PC-3 (cell line): ENCODE data around the gene AGAP1. TPM values are rescaled to one million over a fixed set of nuclear protein-coding genes. Genes with fewer than 3 reads are reported as not detected.

Source experiments
- ATAC-seq: fragments of 200-7000 bp; cut with Tn5 transposase; 2 replicates; pipeline ENCODE4 v1.9.1; 2020; ENCODE audit warnings: mild to moderate bottlenecking, moderate library complexity
- BruUV-seq: library from RNA; stranded (reverse); fragments of 400-500 nt; replicated peaks from 2 replicates; lab custom pipeline; 2021; lab: Mats Ljungman, UMichigan
- CTCF ChIA-PET: fragments of 300-600 bp; sonication (Branson Sonifier 250); formaldehyde crosslinking; loops from one replicate; lab custom pipeline; 2022; ENCODE audit warnings: antibody characterized with exemption; lab: Charles Lee
- POLR2A ChIA-PET: fragments of 300-600 bp; sonication (Branson Sonifier 250); formaldehyde crosslinking; loops from one replicate; lab custom pipeline; 2022; ENCODE audit warnings: antibody characterized with exemption; ENCODE audit not compliant: unreplicated experiment; lab: Charles Lee
- DNase-seq: peaks from one replicate; pipeline ENCODE4 v3.0.0-alpha.2; 2015
- H2AFZ ChIP-seq: fragments of 300-600 bp; sonication (generic); 2 replicates; pipeline ENCODE4 v1.6.0; 2016; ENCODE audit warnings: antibody characterized with exemption, low read length
- H3F3A ChIP-seq: fragments of 300-600 bp; sonication (generic); one replicate; pipeline ENCODE4 v1.6.0; 2017; ENCODE audit warnings: antibody characterized with exemption, low read length, control low read depth, mild to moderate bottlenecking; ENCODE audit not compliant: unreplicated experiment
- H3K27ac ChIP-seq: fragments of 300-600 bp; sonication (generic); 2 replicates; pipeline ENCODE4 v1.5.1; 2016; ENCODE audit warnings: mild to moderate bottlenecking, low read length
- H3K27me3 ChIP-seq: fragments of 300-600 bp; sonication (generic); 2 replicates; pipeline ENCODE4 v1.6.1; 2016; ENCODE audit warnings: low read length, mixed read lengths
- H3K36me3 ChIP-seq: fragments of 300-600 bp; sonication (generic); 2 replicates; pipeline ENCODE4 v1.6.1; 2016; ENCODE audit warnings: low read depth, mixed run types, low read length, mixed read lengths
- H3K4me1 ChIP-seq: fragments of 300-600 bp; sonication (generic); 2 replicates; pipeline ENCODE4 v1.5.1; 2016; ENCODE audit warnings: low read length; ENCODE audit not compliant: insufficient read depth
- H3K4me2 ChIP-seq: fragments of 300-600 bp; sonication (generic); 2 replicates; pipeline ENCODE4 v1.6.0; 2016; ENCODE audit warnings: low read length
- H3K4me3 ChIP-seq: fragments of 300-600 bp; sonication (generic); 2 replicates; pipeline ENCODE4 v1.5.1; 2016; ENCODE audit warnings: mild to moderate bottlenecking, low read length, mixed read lengths
- H3K79me2 ChIP-seq: fragments of 300-600 bp; sonication (generic); 2 replicates; pipeline ENCODE4 v1.6.1; 2017; ENCODE audit warnings: low read length, mixed read lengths
- H3K9ac ChIP-seq: fragments of 300-600 bp; sonication (generic); 2 replicates; pipeline ENCODE4 v1.6.0; 2016; ENCODE audit warnings: mild to moderate bottlenecking, low read length
- H3K9me2 ChIP-seq: fragments of 300-600 bp; sonication (generic); replicated peaks from 2 replicates; pipeline ENCODE4 v1.6.1; 2016; ENCODE audit warnings: mixed run types, low read length, mixed read lengths
- H3K9me3 ChIP-seq: fragments of 300-600 bp; sonication (generic); 2 replicates; pipeline ENCODE4 v1.6.1; 2016; ENCODE audit warnings: low read length, mixed read lengths
- H4K20me1 ChIP-seq: fragments of 300-600 bp; sonication (generic); 2 replicates; pipeline ENCODE4 v1.6.1; 2016; ENCODE audit warnings: low read length, mixed read lengths
- EZH2 ChIP-seq: fragments of 300-600 bp; sonication (generic); IDR thresholded peaks from one replicate; pipeline ENCODE4 v1.6.1; 2017; ENCODE audit warnings: antibody characterized with exemption, mild to moderate bottlenecking, low read length; ENCODE audit not compliant: unreplicated experiment
- EZH2phosphoT487 ChIP-seq: fragments of 300-600 bp; sonication (generic); IDR thresholded peaks from 2 replicates; pipeline ENCODE4 v1.6.1; 2018; ENCODE audit warnings: mild to moderate bottlenecking, antibody characterized with exemption, low read length, borderline replicate concordance
- intact Hi-C: fragments of 100-400 bp; cut with micrococcal nuclease; formaldehyde crosslinking; loops from 2 replicates; pipeline ENCODE4 v1.9.0; 2023
- total RNA-seq: library from RNA; depleted of rRNA; stranded (reverse); fragments of >200 nt; gene quantifications from 2 replicates; pipeline ENCODE4 v1.2.3, GENCODE V29; 2014
- TF ChIP-seq, protein P1 (sequence below): fragments of 300-600 bp; sonication (generic); conservative IDR thresholded peaks from 2 replicates; pipeline ENCODE4 v1.5.1; 2017; ENCODE audit warnings: antibody characterized with exemption, low read depth, mild to moderate bottlenecking, low read length

The AGAP1 gene
- total RNA-seq, 1 experiment from 2014 or later, result 31.0 TPM

- Histone ChIP-seq H3K27ac (no peak overlapping the region), H3F3A (no peaks in the 10 kb centered on the region), H3K9me2 (no peaks in the 10 kb centered on the region), H3K4me1 (no peaks in the 10 kb centered on the region), H3K9ac (no peak overlapping the region), H3K79me2 (no peaks in the 10 kb centered on the region), H3K9me3 (no peaks in the 10 kb centered on the region), H2AFZ (no peak overlapping the region), H3K27me3 (no peaks in the 10 kb centered on the region), H3K4me3 (no peak overlapping the region), H3K4me2 (no peak overlapping the region), H3K36me3 (no peaks in the 10 kb centered on the region), H4K20me1 (no peaks in the 10 kb centered on the region)
- CTCF ChIA-PET, result no interaction called here
- BruUV-seq, result no TSS peak
- POLR2A ChIA-PET, result no interaction called here
- DNase-seq (no peak), ATAC-seq (no peak)
- intact Hi-C loops, result no loop called here
- TF ChIP-seq EZH2phosphoT487, result no peak
- no peak for TF ChIP-seq EZH2
- TF ChIP-seq, protein P1, sequence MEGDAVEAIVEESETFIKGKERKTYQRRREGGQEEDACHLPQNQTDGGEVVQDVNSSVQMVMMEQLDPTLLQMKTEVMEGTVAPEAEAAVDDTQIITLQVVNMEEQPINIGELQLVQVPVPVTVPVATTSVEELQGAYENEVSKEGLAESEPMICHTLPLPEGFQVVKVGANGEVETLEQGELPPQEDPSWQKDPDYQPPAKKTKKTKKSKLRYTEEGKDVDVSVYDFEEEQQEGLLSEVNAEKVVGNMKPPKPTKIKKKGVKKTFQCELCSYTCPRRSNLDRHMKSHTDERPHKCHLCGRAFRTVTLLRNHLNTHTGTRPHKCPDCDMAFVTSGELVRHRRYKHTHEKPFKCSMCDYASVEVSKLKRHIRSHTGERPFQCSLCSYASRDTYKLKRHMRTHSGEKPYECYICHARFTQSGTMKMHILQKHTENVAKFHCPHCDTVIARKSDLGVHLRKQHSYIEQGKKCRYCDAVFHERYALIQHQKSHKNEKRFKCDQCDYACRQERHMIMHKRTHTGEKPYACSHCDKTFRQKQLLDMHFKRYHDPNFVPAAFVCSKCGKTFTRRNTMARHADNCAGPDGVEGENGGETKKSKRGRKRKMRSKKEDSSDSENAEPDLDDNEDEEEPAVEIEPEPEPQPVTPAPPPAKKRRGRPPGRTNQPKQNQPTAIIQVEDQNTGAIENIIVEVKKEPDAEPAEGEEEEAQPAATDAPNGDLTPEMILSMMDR, result no peak
These were observed 532.0 kb downstream of the AGAP1 start for GRCh38 chr2:236025892-236026291.

- no peak overlapping the region for H3K9ac ChIP-seq
- ATAC-seq (no peak), DNase-seq (no peak)
- H3K9me2 ChIP-seq, result no peaks in the 10 kb centered on the region
- no peak overlapping the region for H3K4me3 ChIP-seq
- no peaks in the 10 kb centered on the region for H3K79me2 ChIP-seq
- no peaks in the 10 kb centered on the region for H3F3A ChIP-seq
- H3K4me1 ChIP-seq, result no peaks in the 10 kb centered on the region
- no peak overlapping the region for H3K4me2 ChIP-seq
- intact Hi-C loops, result no loop called here
- H3K27me3 ChIP-seq, result no peaks in the 10 kb centered on the region
- no peak overlapping the region for H3K27ac ChIP-seq
- H3K9me3 ChIP-seq, result no peaks in the 10 kb centered on the region
- TF ChIP-seq EZH2phosphoT487, result no peak
- TF ChIP-seq EZH2, result no peak
- TF ChIP-seq, protein P1, result no peak
- H2AFZ ChIP-seq, result no peak overlapping the region
- ChIA-PET POLR2A (no interaction called here), CTCF (no interaction called here)
- no TSS peak for BruUV-seq
- H4K20me1 ChIP-seq, result no peaks in the 10 kb centered on the region
- H3K36me3 ChIP-seq, result no peaks in the 10 kb centered on the region
These were observed 533.0 kb downstream of the AGAP1 start for GRCh38 chr2:236026841-236027240.

DNA sequence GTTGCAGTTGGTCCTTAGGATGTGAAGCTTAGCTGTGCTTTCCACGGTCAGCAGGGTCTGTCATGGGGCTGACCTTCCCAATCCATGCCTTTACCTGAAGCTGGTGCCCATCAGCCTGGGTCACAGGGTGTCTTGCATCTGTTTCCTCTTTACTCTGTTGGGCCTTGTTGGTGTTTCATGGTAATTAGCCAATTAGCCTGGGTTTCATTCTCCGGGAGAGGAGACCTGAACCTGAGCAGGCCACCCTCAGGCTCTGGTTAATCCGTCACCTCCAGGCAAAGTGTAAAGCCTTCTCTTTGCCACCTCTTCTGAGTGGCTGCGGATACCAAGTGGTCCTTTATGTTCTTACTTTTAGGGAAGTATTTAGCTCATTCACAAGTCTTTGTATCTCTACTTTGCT, 534.2 kb downstream of the AGAP1 start:
- Histone ChIP-seq H3K79me2 (no peaks in the 10 kb centered on the region), H3K36me3 (no peaks in the 10 kb centered on the region), H3K4me3 (no peak overlapping the region), H3K4me1 (no peaks in the 10 kb centered on the region), H2AFZ (no peak overlapping the region), H3K9me2 (no peaks in the 10 kb centered on the region), H3K9ac (no peak overlapping the region), H3F3A (no peaks in the 10 kb centered on the region), H3K27me3 (no peaks in the 10 kb centered on the region), H3K9me3 (no peaks in the 10 kb centered on the region), H4K20me1 (no peaks in the 10 kb centered on the region), H3K27ac (no peak overlapping the region), H3K4me2 (no peak overlapping the region)
- CTCF ChIA-PET, result no interaction called here
- DNase-seq, result no peak
- intact Hi-C loops, result no loop called here
- TF ChIP-seq, protein P1, result no peak
- no peak for TF ChIP-seq EZH2phosphoT487
- no peak for TF ChIP-seq EZH2
- POLR2A ChIA-PET, result no interaction called here
- no TSS peak for BruUV-seq
- no peak for ATAC-seq
